ENCODE measurements around the gene DIO1.

The DIO1 gene

GRCh38 chr1:53938136-53938830 lies 44.3 kb downstream of the DIO1 start:
- no peak for DNase-seq (ENCODE audit: low read depth)
- no peak for TF ChIP-seq CTCF (IDR thresholded peaks at IDR 0.05; ENCODE audit: control insufficient read depth, extremely low read depth, insufficient read depth)
- no peak overlapping the region for H3K4me3 ChIP-seq (ENCODE audit: low read depth, low read length)

GRCh38 chr1:53942127-53942957 lies 48.4 kb downstream of the DIO1 start:
- DNase-seq (ENCODE audit: low read depth), result peak; percentile 42
- no peak for TF ChIP-seq CTCF (IDR thresholded peaks at IDR 0.05; ENCODE audit: control insufficient read depth, extremely low read depth, insufficient read depth)
- no peak overlapping the region for H3K4me3 ChIP-seq (ENCODE audit: low read depth, low read length)

- no peak for DNase-seq (ENCODE audit: low read depth)
- H3K4me3 ChIP-seq (ENCODE audit: low read depth, low read length), result no peak overlapping the region
- TF ChIP-seq CTCF (IDR thresholded peaks at IDR 0.05; ENCODE audit: control insufficient read depth, extremely low read depth, insufficient read depth), result no peak
These were observed 49.1 kb downstream of the DIO1 start for GRCh38 chr1:53943090-53943489.

DNA sequence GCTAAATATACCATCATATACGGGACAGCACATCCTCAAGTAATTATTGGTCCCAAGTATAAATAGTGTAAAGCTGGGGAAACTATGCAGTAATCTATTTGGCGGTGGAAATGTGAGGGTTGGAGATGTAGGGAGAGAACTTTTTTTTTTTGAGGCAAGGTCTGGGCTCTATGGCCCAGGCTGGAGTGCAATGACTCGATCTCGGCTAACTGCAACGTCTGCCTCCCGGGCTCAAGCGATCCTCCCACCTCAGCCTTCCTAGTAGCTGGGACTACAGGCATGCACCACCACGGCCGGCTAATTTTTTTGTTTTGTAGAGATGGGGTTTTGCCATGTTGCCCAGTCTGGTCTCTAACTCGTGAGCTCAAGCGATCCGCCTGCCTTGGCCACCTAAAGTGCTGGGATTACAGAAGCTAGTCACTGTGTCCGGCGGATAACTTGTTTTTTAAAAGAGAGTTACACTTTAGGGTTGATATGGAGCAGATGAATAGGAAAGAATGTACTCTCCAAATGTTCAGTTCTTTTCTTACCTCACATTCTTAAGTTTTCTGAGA lies 49.6 kb downstream of the DIO1 start:
- DNase-seq (ENCODE audit: low read depth), result no peak
- no peak for TF ChIP-seq CTCF (IDR thresholded peaks at IDR 0.05; ENCODE audit: control insufficient read depth, extremely low read depth, insufficient read depth)
- H3K4me3 ChIP-seq (ENCODE audit: low read depth, low read length), result no peak overlapping the region

- H3K4me3 ChIP-seq (ENCODE audit: low read depth, low read length), result peak overlapping the region; percentile 84
- no peak for TF ChIP-seq CTCF (IDR thresholded peaks at IDR 0.05; ENCODE audit: control insufficient read depth, extremely low read depth, insufficient read depth)
- DNase-seq (ENCODE audit: low read depth), result no peak
These were observed 50.6 kb downstream of the DIO1 start for GRCh38 chr1:53944469-53945182.

DNA sequence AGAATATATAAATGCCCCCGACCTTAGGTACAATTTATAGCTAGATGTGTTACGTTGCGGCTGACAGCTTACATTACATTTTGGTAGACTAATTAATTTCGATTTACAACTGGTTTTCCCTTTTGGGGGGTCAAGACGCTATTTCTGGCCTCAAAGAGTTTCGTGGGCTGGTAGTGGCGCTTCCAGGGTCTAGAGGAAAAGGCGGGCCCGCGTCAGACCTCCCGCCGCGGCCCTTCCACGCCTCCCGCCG lies 51.1 kb downstream of the DIO1 start:
- peak overlapping the region; percentile 84 for H3K4me3 ChIP-seq (ENCODE audit: low read depth, low read length)
- TF ChIP-seq CTCF (IDR thresholded peaks at IDR 0.05; ENCODE audit: control insufficient read depth, extremely low read depth, insufficient read depth), result no peak
- DNase-seq (ENCODE audit: low read depth), result no peak

Measured in LNCaP clone FGC (cell line).